Endodermal cell (in vitro differentiated cells): ENCODE data around the gene ULBP1. TPM values are rescaled to one million over a fixed set of nuclear protein-coding genes. Genes with fewer than 3 reads are reported as not detected.

Experiments used
- DNase-seq: peaks from one replicate; pipeline ENCODE4 v3.0.0-alpha.2; 2017
- H3K27ac ChIP-seq: 2 replicates; pipeline ENCODE4 v1.5.1; 2013; ENCODE audit warnings: mild to moderate bottlenecking, low read depth, low read length, moderate library complexity
- H3K27me3 ChIP-seq: 2 replicates; pipeline ENCODE4 v1.6.1; 2013; ENCODE audit warnings: mild to moderate bottlenecking, low read length, moderate library complexity; ENCODE audit not compliant: insufficient read depth, control insufficient read depth, poor library complexity, severe bottlenecking
- H3K36me3 ChIP-seq: 2 replicates; pipeline ENCODE4 v1.7.0; 2013; ENCODE audit warnings: mild to moderate bottlenecking, low read length, moderate library complexity; ENCODE audit not compliant: control insufficient read depth, insufficient read depth
- H3K4me1 ChIP-seq: one replicate; pipeline ENCODE4 v1.7.0; 2013; ENCODE audit warnings: low read length; ENCODE audit not compliant: control insufficient read depth, insufficient read depth
- H3K4me3 ChIP-seq: 2 replicates; pipeline ENCODE4 v1.5.1; 2013; ENCODE audit warnings: mild to moderate bottlenecking, low read length, moderate library complexity
- H3K9ac ChIP-seq: 2 replicates; pipeline ENCODE4 v1.6.1; 2013; ENCODE audit warnings: mild to moderate bottlenecking, low read length, moderate library complexity; ENCODE audit not compliant: poor library complexity, severe bottlenecking; ENCODE audit errors: extremely low read depth
- H3K9me3 ChIP-seq: 2 replicates; pipeline ENCODE4 v1.6.1; 2013; ENCODE audit warnings: mild to moderate bottlenecking, low read length, moderate library complexity; ENCODE audit not compliant: control insufficient read depth
- H3K27ac Mint-ChIP-seq: 2 replicates; pipeline ENCODE4 v1.8.0; 2020; ENCODE audit warnings: mixed read lengths
- H3K27me3 Mint-ChIP-seq: 2 replicates; pipeline ENCODE4 v1.8.0; 2021; ENCODE audit warnings: mild to moderate bottlenecking, mixed read lengths; ENCODE audit not compliant: insufficient read depth
- H3K36me3 Mint-ChIP-seq: 2 replicates; pipeline ENCODE4 v1.8.0; 2020; ENCODE audit warnings: low read depth, mixed read lengths
- H3K4me1 Mint-ChIP-seq: 2 replicates; pipeline ENCODE4 v1.8.0; 2020; ENCODE audit warnings: mixed read lengths
- H3K4me3 Mint-ChIP-seq: 2 replicates; pipeline ENCODE4 v1.8.0; 2020; ENCODE audit warnings: mild to moderate bottlenecking, moderate library complexity, mixed read lengths
- H3K9me3 Mint-ChIP-seq: 2 replicates; pipeline ENCODE4 v1.8.0; 2020; ENCODE audit warnings: mild to moderate bottlenecking, mixed read lengths
- CTCF ChIP-seq: fragments of 200-600 bp; sonication (generic); conservative IDR thresholded peaks from 2 replicates; pipeline ENCODE4 v1.5.0; 2021; ENCODE audit warnings: antibody characterized with exemption, mild to moderate bottlenecking
- WGBS, 2 experiments: methylation state at CpG; one replicate each; pipeline versions ENCODE4 v1.1.5 to v1.1.7; 2013; ENCODE audit warnings: missing lambda C conversion rate in 2 of 2, mixed read lengths in 1 of 2; ENCODE audit not compliant: insufficient coverage in 1 of 2, insufficient read length in 1 of 2; 5-methylcytosine and 5-hydroxymethylcytosine counted together
- total RNA-seq, 2 donors: library from RNA; stranded (reverse); fragmentation: NEBNext Ultra II Directional in 1 of 2; extraction: Animal tissue kit (Norgen Biotek cat#: 25700) in 1 of 2; gene quantifications; 2 replicates in 1 of 2; 3 replicates in 1 of 2; pipeline ENCODE4 v1.2.1, GENCODE V29; 2021

ULBP1 gene
- total RNA-seq, 2 donors from 2014 or later, result 0.31 to 0.55 TPM

DNA sequence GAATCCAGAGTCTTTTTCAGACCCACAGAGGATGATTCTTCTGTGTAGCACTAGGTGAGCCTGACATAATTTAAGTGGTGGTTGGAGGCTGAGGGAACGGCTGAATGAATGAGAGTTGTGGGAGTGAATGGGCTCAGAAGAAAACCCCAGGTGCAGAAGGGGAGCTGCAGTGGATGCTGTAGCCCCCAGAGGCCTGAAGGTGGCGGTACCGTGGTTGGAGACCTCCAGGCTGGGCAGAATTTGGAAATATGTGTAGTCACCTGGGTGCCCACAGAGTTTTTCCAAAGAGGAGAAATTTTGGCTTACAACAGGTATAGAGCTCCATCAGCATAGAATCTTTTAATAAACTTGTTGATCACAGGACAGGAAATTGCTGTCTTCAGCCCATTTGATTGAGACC is 34.3 kb upstream of the ULBP1 start:
- Histone ChIP-seq H3K27me3 (peaks cover 92% of the 10 kb centered on the region), H3K36me3 (no peaks in the 10 kb centered on the region), H3K4me3 (no peak overlapping the region), H3K9me3 (no peaks in the 10 kb centered on the region), H3K4me1 (no peaks in the 10 kb centered on the region), H3K27ac (no peak overlapping the region), H3K9ac (no peak overlapping the region)
- Mint-ChIP-seq H3K4me1 (peaks cover 1% of the 10 kb centered on the region), H3K9me3 (no peaks in the 10 kb centered on the region), H3K4me3 (no peak overlapping the region), H3K27ac (no peak overlapping the region), H3K27me3 (peaks cover 85% of the 10 kb centered on the region), H3K36me3 (no peaks in the 10 kb centered on the region)
- DNase-seq, result peak; percentile 81
- 11 to 29% methylated on average over 1 to 3 of the region's 3 CpGs for WGBS, 2 experiments
- TF ChIP-seq CTCF, result peak; percentile 82

- TF ChIP-seq CTCF, result no peak
Observed at GRCh38 chr6:149931501-149931900, 32.2 kb upstream of the ULBP1 start.

GRCh38 chr6:149933036-149933435 is 30.7 kb upstream of the ULBP1 start:
- H3K4me1 Mint-ChIP-seq, result no peaks in the 10 kb centered on the region
- TF ChIP-seq CTCF, result no peak
- no peak overlapping the region for H3K27ac Mint-ChIP-seq
- peak; percentile 13 for DNase-seq
- no peak overlapping the region for H3K4me3 Mint-ChIP-seq
- Histone ChIP-seq H3K4me1 (no peaks in the 10 kb centered on the region), H3K9me3 (no peaks in the 10 kb centered on the region), H3K4me3 (no peak overlapping the region), H3K27me3 (peaks cover 98% of the 10 kb centered on the region), H3K36me3 (no peaks in the 10 kb centered on the region), H3K27ac (no peak overlapping the region), H3K9ac (no peak overlapping the region)
- no peaks in the 10 kb centered on the region for H3K9me3 Mint-ChIP-seq
- H3K36me3 Mint-ChIP-seq, result no peaks in the 10 kb centered on the region
- peaks cover 94% of the 10 kb centered on the region for H3K27me3 Mint-ChIP-seq
- 68 to 85% methylated on average over 3 to 5 of the region's 5 CpGs for WGBS, 2 experiments

More at GRCh38 chr6:149931501-149931900, 32.2 kb upstream of the ULBP1 start:
- H3K9ac ChIP-seq, result no peak overlapping the region
- no peak for DNase-seq
- no peak overlapping the region for H3K4me3 ChIP-seq
- peaks cover 92% of the 10 kb centered on the region for H3K27me3 ChIP-seq
- WGBS, 2 experiments, result 71 to 73% methylated on average over 5 to 6 of the region's 6 CpGs
- Mint-ChIP-seq H3K36me3 (no peaks in the 10 kb centered on the region), H3K27ac (no peak overlapping the region), H3K9me3 (no peaks in the 10 kb centered on the region), H3K4me1 (no peaks in the 10 kb centered on the region), H3K4me3 (no peak overlapping the region), H3K27me3 (peaks cover 87% of the 10 kb centered on the region)
- no peaks in the 10 kb centered on the region for H3K9me3 ChIP-seq
- H3K36me3 ChIP-seq, result no peaks in the 10 kb centered on the region
- H3K27ac ChIP-seq, result no peak overlapping the region
- H3K4me1 ChIP-seq, result no peaks in the 10 kb centered on the region
